SK-N-SH treated with all-trans-retinoic acid at 6 μM for 48 hours (cell line): ENCODE measurements around the gene SLC5A10.

Experiments used
- ATAC-seq: fragments of 200-7000 bp; cut with Tn5 transposase; 3 replicates; pipeline ENCODE4 v1.9.1; 2020; ENCODE audit warnings: mild to moderate bottlenecking, moderate library complexity
- BACH2 ChIP-seq: fragments of 250-450 bp; sonication (Bioruptor Pico); IDR thresholded peaks from 2 replicates; pipeline ENCODE4 v1.9.0; 2021; ENCODE audit warnings: mild to moderate bottlenecking, borderline replicate concordance
- CSDC2 ChIP-seq: fragments of 250-450 bp; sonication (Bioruptor Pico); IDR thresholded peaks from 2 replicates; pipeline ENCODE4 v1.5.0; 2020; ENCODE audit warnings: mild to moderate bottlenecking, moderate library complexity
- ESRRG ChIP-seq: fragments of 250-450 bp; sonication (Bioruptor Pico); IDR thresholded peaks from 2 replicates; pipeline ENCODE4 v1.6.1; 2021; ENCODE audit warnings: mild to moderate bottlenecking
- GLIS3 ChIP-seq: fragments of 250-450 bp; sonication (Bioruptor Pico); IDR thresholded peaks from 2 replicates; pipeline ENCODE4 v1.5.0; 2020; ENCODE audit warnings: mild to moderate bottlenecking, moderate library complexity
- ISL1 ChIP-seq: fragments of 250-450 bp; sonication (Bioruptor Pico); IDR thresholded peaks from 2 replicates; pipeline ENCODE4 v2.1.2; 2022; ENCODE audit warnings: mild to moderate bottlenecking, moderate library complexity
- PPARA ChIP-seq: fragments of 250-450 bp; sonication (Bioruptor Pico); IDR thresholded peaks from 2 replicates; pipeline ENCODE4 v1.5.0; 2020; ENCODE audit warnings: mild to moderate bottlenecking, borderline replicate concordance
- RARB ChIP-seq: fragments of 250-450 bp; sonication (Bioruptor Pico); IDR thresholded peaks from 2 replicates; pipeline ENCODE4 v1.8.0; 2021; ENCODE audit warnings: mild to moderate bottlenecking, moderate library complexity
- TCF4 ChIP-seq: fragments of 250-450 bp; sonication (Bioruptor Pico); IDR thresholded peaks from 2 replicates; pipeline ENCODE4 v1.8.0; 2021; ENCODE audit warnings: mild to moderate bottlenecking, moderate library complexity, borderline replicate concordance
- TOX ChIP-seq: fragments of 250-450 bp; sonication (Bioruptor Pico); IDR thresholded peaks from 2 replicates; pipeline ENCODE4 v1.8.0; 2021; ENCODE audit warnings: mild to moderate bottlenecking, moderate library complexity, borderline replicate concordance
- ZC3H10 ChIP-seq: fragments of 250-450 bp; sonication (Bioruptor Pico); IDR thresholded peaks from 2 replicates; pipeline ENCODE4 v1.5.1; 2021; ENCODE audit warnings: mild to moderate bottlenecking, moderate library complexity
- ZFP3 ChIP-seq: fragments of 250-450 bp; sonication (Bioruptor Pico); IDR thresholded peaks from 2 replicates; pipeline ENCODE4 v1.5.0; 2020; ENCODE audit warnings: mild to moderate bottlenecking, moderate library complexity
- ZFP30 ChIP-seq: fragments of 450-650 bp; formaldehyde crosslinking; IDR thresholded peaks from 2 replicates; pipeline ENCODE4 v1.5.0; 2022; ENCODE audit warnings: mild to moderate bottlenecking, moderate library complexity
- ZNF565 ChIP-seq: fragments of 450-650 bp; formaldehyde crosslinking; conservative IDR thresholded peaks from 2 replicates; pipeline ENCODE4 v1.5.0; 2020; ENCODE audit warnings: low read depth, mild to moderate bottlenecking, moderate library complexity
- ZNF70 ChIP-seq: fragments of 450-650 bp; formaldehyde crosslinking; IDR thresholded peaks from 2 replicates; pipeline ENCODE4 v1.5.0; 2020; ENCODE audit warnings: mild to moderate bottlenecking, moderate library complexity
- ZNF8 ChIP-seq: fragments of 450-650 bp; formaldehyde crosslinking; IDR thresholded peaks from 2 replicates; pipeline ENCODE4 v1.5.0; 2020; ENCODE audit warnings: mild to moderate bottlenecking, moderate library complexity
- TF ChIP-seq, protein P1 (sequence below): fragments of 250-450 bp; sonication (Bioruptor Pico); IDR thresholded peaks from 2 replicates; pipeline ENCODE4 v1.5.1; 2020; ENCODE audit warnings: low read depth, mild to moderate bottlenecking, moderate library complexity
- TF ChIP-seq, protein P2 (sequence below): fragments of 250-450 bp; sonication (Bioruptor Pico); IDR thresholded peaks from 2 replicates; pipeline ENCODE4 v1.8.0; 2021; ENCODE audit warnings: low read depth, mild to moderate bottlenecking, moderate library complexity, borderline replicate concordance
- TF ChIP-seq, protein P3 (sequence below): fragments of 250-450 bp; sonication (Bioruptor Pico); IDR thresholded peaks from 2 replicates; pipeline ENCODE4 v1.5.0; 2020; ENCODE audit warnings: mild to moderate bottlenecking, moderate library complexity
- TF ChIP-seq, protein P4 (sequence below): fragments of 250-450 bp; sonication (Bioruptor Pico); IDR thresholded peaks from 2 replicates; pipeline ENCODE4 v1.8.0; 2020; ENCODE audit warnings: mild to moderate bottlenecking, moderate library complexity, borderline replicate concordance

SLC5A10 gene

DNA sequence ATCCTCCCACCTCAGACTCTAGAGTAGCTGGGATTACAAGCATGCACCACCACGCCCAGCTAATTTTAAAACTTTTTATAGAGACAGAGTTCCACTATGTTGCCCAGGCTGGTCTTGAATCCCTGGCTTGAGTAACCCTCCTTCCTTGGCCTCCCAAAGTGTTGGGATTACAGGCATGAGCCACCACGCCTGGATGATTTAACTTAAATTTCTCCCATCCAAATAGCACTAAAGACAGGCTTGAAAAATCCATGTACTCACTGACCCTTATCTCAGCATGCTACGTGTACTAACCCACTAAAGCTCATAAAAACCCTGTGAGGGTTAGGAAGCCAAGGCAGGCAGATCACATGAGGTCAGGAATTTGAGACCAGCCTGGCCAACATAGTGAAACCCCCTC is 4.6 kb downstream of the SLC5A10 start:
- TF ChIP-seq ZFP3 (CRISPR knock-in tag) = no peak
- no peak for TF ChIP-seq PPARA (CRISPR knock-in tag)
- no peak for TF ChIP-seq TCF4
- no peak for TF ChIP-seq ZFP30
- no peak for ATAC-seq

DNA sequence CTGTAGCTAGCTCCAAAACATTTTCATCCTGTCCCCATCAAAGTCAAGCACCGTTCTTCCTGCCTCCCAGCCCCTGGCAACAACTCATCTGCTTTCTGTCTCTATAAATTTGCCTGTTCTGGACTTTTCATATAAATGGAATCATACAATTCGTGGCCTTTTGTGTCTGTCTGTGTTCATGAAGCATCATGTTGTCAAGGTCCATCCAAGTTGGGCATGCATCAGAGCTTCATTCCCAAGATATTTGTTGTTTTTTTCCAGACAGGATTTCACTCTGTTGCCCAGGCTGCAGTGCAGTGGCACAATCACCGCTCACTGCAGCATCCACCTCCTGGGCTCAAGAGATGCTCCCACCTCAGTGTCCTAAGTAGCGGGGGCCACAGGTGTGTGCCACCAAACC is 5.9 kb downstream of the SLC5A10 start:
- TF ChIP-seq ZNF70 (CRISPR knock-in tag) (no peak), ISL1 (CRISPR knock-in tag) (no peak), RARB (CRISPR knock-in tag) (no peak), ZC3H10 (no peak), PPARA (CRISPR knock-in tag) (no peak), TCF4 (no peak), ZNF565 (CRISPR knock-in tag) (no peak), ZFP30 (no peak), TOX (CRISPR knock-in tag) (no peak)
- TF ChIP-seq, protein P1, sequence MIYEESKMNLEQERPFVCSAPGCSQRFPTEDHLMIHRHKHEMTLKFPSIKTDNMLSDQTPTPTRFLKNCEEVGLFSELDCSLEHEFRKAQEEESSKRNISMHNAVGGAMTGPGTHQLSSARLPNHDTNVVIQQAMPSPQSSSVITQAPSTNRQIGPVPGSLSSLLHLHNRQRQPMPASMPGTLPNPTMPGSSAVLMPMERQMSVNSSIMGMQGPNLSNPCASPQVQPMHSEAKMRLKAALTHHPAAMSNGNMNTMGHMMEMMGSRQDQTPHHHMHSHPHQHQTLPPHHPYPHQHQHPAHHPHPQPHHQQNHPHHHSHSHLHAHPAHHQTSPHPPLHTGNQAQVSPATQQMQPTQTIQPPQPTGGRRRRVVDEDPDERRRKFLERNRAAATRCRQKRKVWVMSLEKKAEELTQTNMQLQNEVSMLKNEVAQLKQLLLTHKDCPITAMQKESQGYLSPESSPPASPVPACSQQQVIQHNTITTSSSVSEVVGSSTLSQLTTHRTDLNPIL = no peak
- TF ChIP-seq, protein P2, sequence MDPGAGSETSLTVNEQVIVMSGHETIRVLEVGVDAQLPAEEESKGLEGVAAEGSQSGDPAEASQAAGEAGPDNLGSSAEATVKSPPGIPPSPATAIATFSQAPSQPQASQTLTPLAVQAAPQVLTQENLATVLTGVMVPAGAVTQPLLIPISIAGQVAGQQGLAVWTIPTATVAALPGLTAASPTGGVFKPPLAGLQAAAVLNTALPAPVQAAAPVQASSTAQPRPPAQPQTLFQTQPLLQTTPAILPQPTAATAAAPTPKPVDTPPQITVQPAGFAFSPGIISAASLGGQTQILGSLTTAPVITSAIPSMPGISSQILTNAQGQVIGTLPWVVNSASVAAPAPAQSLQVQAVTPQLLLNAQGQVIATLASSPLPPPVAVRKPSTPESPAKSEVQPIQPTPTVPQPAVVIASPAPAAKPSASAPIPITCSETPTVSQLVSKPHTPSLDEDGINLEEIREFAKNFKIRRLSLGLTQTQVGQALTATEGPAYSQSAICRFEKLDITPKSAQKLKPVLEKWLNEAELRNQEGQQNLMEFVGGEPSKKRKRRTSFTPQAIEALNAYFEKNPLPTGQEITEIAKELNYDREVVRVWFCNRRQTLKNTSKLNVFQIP (CRISPR knock-in tag) = no peak
- TF ChIP-seq, protein P3, sequence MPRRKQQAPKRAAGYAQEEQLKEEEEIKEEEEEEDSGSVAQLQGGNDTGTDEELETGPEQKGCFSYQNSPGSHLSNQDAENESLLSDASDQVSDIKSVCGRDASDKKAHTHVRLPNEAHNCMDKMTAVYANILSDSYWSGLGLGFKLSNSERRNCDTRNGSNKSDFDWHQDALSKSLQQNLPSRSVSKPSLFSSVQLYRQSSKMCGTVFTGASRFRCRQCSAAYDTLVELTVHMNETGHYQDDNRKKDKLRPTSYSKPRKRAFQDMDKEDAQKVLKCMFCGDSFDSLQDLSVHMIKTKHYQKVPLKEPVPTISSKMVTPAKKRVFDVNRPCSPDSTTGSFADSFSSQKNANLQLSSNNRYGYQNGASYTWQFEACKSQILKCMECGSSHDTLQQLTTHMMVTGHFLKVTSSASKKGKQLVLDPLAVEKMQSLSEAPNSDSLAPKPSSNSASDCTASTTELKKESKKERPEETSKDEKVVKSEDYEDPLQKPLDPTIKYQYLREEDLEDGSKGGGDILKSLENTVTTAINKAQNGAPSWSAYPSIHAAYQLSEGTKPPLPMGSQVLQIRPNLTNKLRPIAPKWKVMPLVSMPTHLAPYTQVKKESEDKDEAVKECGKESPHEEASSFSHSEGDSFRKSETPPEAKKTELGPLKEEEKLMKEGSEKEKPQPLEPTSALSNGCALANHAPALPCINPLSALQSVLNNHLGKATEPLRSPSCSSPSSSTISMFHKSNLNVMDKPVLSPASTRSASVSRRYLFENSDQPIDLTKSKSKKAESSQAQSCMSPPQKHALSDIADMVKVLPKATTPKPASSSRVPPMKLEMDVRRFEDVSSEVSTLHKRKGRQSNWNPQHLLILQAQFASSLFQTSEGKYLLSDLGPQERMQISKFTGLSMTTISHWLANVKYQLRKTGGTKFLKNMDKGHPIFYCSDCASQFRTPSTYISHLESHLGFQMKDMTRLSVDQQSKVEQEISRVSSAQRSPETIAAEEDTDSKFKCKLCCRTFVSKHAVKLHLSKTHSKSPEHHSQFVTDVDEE = no peak
- TF ChIP-seq, protein P4, sequence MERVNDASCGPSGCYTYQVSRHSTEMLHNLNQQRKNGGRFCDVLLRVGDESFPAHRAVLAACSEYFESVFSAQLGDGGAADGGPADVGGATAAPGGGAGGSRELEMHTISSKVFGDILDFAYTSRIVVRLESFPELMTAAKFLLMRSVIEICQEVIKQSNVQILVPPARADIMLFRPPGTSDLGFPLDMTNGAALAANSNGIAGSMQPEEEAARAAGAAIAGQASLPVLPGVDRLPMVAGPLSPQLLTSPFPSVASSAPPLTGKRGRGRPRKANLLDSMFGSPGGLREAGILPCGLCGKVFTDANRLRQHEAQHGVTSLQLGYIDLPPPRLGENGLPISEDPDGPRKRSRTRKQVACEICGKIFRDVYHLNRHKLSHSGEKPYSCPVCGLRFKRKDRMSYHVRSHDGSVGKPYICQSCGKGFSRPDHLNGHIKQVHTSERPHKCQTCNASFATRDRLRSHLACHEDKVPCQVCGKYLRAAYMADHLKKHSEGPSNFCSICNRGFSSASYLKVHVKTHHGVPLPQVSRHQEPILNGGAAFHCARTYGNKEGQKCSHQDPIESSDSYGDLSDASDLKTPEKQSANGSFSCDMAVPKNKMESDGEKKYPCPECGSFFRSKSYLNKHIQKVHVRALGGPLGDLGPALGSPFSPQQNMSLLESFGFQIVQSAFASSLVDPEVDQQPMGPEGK (CRISPR knock-in tag) = no peak
- ATAC-seq = no peak

DNA sequence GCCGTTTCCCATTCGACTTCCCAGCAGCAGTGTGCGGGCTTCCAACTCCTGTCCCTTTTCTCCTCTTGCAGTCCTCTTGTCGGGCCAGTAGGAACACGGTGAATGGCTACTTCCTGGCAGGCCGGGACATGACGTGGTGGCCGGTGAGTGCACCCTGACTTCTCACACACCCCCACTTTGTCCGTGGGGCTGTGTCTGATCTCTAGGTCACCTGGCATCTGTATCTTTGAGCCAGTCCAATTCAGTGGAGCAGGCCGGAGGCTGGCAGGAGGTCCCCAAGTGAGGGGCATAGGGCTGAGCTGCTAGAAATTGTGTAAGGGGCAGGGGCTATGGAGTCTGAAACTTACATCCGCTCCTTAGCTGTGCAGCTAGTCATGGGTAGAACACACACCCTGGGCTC is 6.6 kb downstream of the SLC5A10 start:
- TF ChIP-seq TOX (CRISPR knock-in tag) (no peak), TCF4 (no peak), ISL1 (CRISPR knock-in tag) (no peak), CSDC2 (no peak), BACH2 (CRISPR knock-in tag) (no peak), ESRRG (CRISPR knock-in tag) (no peak), GLIS3 (CRISPR knock-in tag) (no peak), ZC3H10 (no peak), PPARA (CRISPR knock-in tag) (no peak), ZNF565 (CRISPR knock-in tag) (no peak), ZNF8 (CRISPR knock-in tag) (no peak), ZNF70 (CRISPR knock-in tag) (no peak)
- TF ChIP-seq, protein P4 (CRISPR knock-in tag) = no peak
- ATAC-seq = no peak
